ENCODE data around the gene PAX8. TPM values are rescaled to one million over a fixed set of nuclear protein-coding genes. Genes with fewer than 3 reads are reported as not detected.

PAX8 gene
- total and polyA plus RNA-seq, 10 of the 15 experiments (the other 5 are each of a cell fraction or from before 2014, with no cell fraction given): 0.16 to 2.5 (median 0.97) TPM

GRCh38 chr2:113172721-113173541 is 105.8 kb downstream of the PAX8 start:
- Histone ChIP-seq H3K4me1 (ENCODE audit: control insufficient read depth, insufficient read depth, low read length) (peaks cover 29% of the 10 kb centered on the region), H3K9ac (ENCODE audit: control insufficient read depth, insufficient read depth, low read length) (peak overlapping the region; percentile 30), H3K79me2 (ENCODE audit: control insufficient read depth, insufficient read depth, low read length) (peaks cover 44% of the 10 kb centered on the region), H3K4me3 (peak overlapping the region; percentile 95), H3K9me3 (replicated peaks; ENCODE audit: control insufficient read depth, insufficient read depth, low read length) (no peaks in the 10 kb centered on the region; the same call in 1 of the 3 replicates), H3K27me3 (replicated peaks in 1 of 2; ENCODE audit: control insufficient read depth in 2 of 2, insufficient read depth in 2 of 2, low read length in 1 of 2) (no peaks in the 10 kb centered on the region), H3K4me2 (ENCODE audit: control insufficient read depth, insufficient read depth) (peak overlapping the region; percentile 70), H2AFZ (ENCODE audit: control insufficient read depth, low read depth, low read length) (0 out of 2 replicates have a peak overlapping the region, but pooled peaks have one; percentile 55), H4K20me1 (ENCODE audit: control insufficient read depth, insufficient read depth) (peaks cover 11% of the 10 kb centered on the region; the same call in 1 of the 2 replicates), H3K27ac (ENCODE audit: control insufficient read depth, insufficient read depth) (peak overlapping the region; percentile 96), H3K36me3 (ENCODE audit: control insufficient read depth in 2 of 2, insufficient read depth in 2 of 2, low read length in 1 of 2) (peaks cover 2 to 7% of the 10 kb centered on the region in 2 experiments)
- ATAC-seq: no peak
- ChIA-PET SMC1A (ENCODE audit: uncharacterized antibody, unreplicated experiment) (interaction anchor here (3.7 to 4.2 kb wide), 2 partner anchors 31 to 35 kb away, joined by 21 to 52 read pairs; no protein-coding TSS in a partner anchor), POLR2A (interaction anchor here (0.7 to 1.0 kb wide), 3 partner anchors 10 to 35 kb away, joined by 3 read pairs; no protein-coding TSS in a partner anchor), RAD21 (ENCODE audit: unreplicated experiment) (interaction anchor here (2.5 to 3.8 kb wide), 3 partner anchors 27 to 36 kb away, joined by 7 to 75 read pairs (median 22); no protein-coding TSS in a partner anchor), CTCF (interaction anchor here (1.0 to 13.8 kb wide), 11 partner anchors 8 to 217 kb away, joined by 3 to 195 read pairs (median 5); no protein-coding TSS in a partner anchor)
- WGBS (ENCODE audit: insufficient coverage, insufficient replicate concordance, low lambda C conversion rate, missing lambda C conversion rate): 89% methylated on average over 16 of the region's 16 CpGs
- DNase-seq (ENCODE audit: low read depth, low spot score): no peak
- no TSS peak for BruUV-seq (replicated peaks)
- in situ Hi-C loops (cut with MboI) (no loop called here), intact Hi-C loops (cut with micrococcal nuclease; ENCODE audit: unreplicated experiment) (no loop called here)
- TF ChIP-seq TCF7 (IDR thresholded peaks at IDR 0.05; ENCODE audit: borderline replicate concordance) (no peak), RFX5 (IDR thresholded peaks at IDR 0.05; ENCODE audit: low read depth, low read length) (0 out of 2 replicates have a peak, but pooled peaks have one; percentile 5)
- no peak for FAIRE-seq

GRCh38 chr2:113171334-113172075 is 107.2 kb downstream of the PAX8 start:
- peaks cover 31% of the 10 kb centered on the region for H3K79me2 ChIP-seq (ENCODE audit: control insufficient read depth, insufficient read depth, low read length)
- H3K27me3 ChIP-seq (replicated peaks in 1 of 2; ENCODE audit: control insufficient read depth in 2 of 2, insufficient read depth in 2 of 2, low read length in 1 of 2): no peaks in the 10 kb centered on the region
- FAIRE-seq (no peak), ATAC-seq (no peak), DNase-seq (ENCODE audit: low read depth, low spot score) (no peak)
- no peak overlapping the region for H3K27ac ChIP-seq (ENCODE audit: control insufficient read depth, insufficient read depth)
- peaks cover 5% of the 10 kb centered on the region; the same call in 1 of the 2 replicates for H4K20me1 ChIP-seq (ENCODE audit: control insufficient read depth, insufficient read depth)
- BruUV-seq (replicated peaks): no TSS peak
- H3K36me3 ChIP-seq (ENCODE audit: control insufficient read depth in 2 of 2, insufficient read depth in 2 of 2, low read length in 1 of 2): peaks cover 0 to 3% of the 10 kb centered on the region in 2 experiments; a peak in 2 of 4 replicates
- WGBS (ENCODE audit: insufficient coverage, insufficient replicate concordance, low lambda C conversion rate, missing lambda C conversion rate): 83% methylated on average over 8 of the region's 8 CpGs
- peaks cover 21% of the 10 kb centered on the region for H3K4me1 ChIP-seq (ENCODE audit: control insufficient read depth, insufficient read depth, low read length)
- SMC1A ChIA-PET (ENCODE audit: uncharacterized antibody, unreplicated experiment): interaction anchor here (2.1 kb wide), 1 partner anchor 33 kb away, joined by 6 read pairs; no protein-coding TSS in a partner anchor
- CTCF ChIA-PET: interaction anchor here (1.0 to 13.8 kb wide), 4 partner anchors 9 to 34 kb away, joined by 5 to 195 read pairs (median 56); no protein-coding TSS in a partner anchor
- no peak overlapping the region for H2AFZ ChIP-seq (ENCODE audit: control insufficient read depth, low read depth, low read length)
- POLR2A ChIA-PET: no interaction called here
- H3K9ac ChIP-seq (ENCODE audit: control insufficient read depth, insufficient read depth, low read length): no peak overlapping the region
- intact Hi-C loops (cut with micrococcal nuclease; ENCODE audit: unreplicated experiment): no loop called here
- H3K4me2 ChIP-seq (ENCODE audit: control insufficient read depth, insufficient read depth): no peak overlapping the region
- in situ Hi-C loops (cut with MboI): no loop called here
- RAD21 ChIA-PET (ENCODE audit: unreplicated experiment): no interaction called here
- H3K9me3 ChIP-seq (replicated peaks; ENCODE audit: control insufficient read depth, insufficient read depth, low read length): no peaks in the 10 kb centered on the region; the same call in 1 of the 3 replicates
- H3K4me3 ChIP-seq: no peak overlapping the region
- TF ChIP-seq, protein P1, sequence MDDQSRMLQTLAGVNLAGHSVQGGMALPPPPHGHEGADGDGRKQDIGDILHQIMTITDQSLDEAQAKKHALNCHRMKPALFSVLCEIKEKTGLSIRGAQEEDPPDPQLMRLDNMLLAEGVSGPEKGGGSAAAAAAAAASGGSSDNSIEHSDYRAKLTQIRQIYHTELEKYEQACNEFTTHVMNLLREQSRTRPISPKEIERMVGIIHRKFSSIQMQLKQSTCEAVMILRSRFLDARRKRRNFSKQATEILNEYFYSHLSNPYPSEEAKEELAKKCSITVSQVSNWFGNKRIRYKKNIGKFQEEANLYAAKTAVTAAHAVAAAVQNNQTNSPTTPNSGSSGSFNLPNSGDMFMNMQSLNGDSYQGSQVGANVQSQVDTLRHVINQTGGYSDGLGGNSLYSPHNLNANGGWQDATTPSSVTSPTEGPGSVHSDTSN (IDR thresholded peaks at IDR 0.05; ENCODE audit: insufficient replicate concordance, low read depth, low read length): no peak
- TF ChIP-seq, protein P2, sequence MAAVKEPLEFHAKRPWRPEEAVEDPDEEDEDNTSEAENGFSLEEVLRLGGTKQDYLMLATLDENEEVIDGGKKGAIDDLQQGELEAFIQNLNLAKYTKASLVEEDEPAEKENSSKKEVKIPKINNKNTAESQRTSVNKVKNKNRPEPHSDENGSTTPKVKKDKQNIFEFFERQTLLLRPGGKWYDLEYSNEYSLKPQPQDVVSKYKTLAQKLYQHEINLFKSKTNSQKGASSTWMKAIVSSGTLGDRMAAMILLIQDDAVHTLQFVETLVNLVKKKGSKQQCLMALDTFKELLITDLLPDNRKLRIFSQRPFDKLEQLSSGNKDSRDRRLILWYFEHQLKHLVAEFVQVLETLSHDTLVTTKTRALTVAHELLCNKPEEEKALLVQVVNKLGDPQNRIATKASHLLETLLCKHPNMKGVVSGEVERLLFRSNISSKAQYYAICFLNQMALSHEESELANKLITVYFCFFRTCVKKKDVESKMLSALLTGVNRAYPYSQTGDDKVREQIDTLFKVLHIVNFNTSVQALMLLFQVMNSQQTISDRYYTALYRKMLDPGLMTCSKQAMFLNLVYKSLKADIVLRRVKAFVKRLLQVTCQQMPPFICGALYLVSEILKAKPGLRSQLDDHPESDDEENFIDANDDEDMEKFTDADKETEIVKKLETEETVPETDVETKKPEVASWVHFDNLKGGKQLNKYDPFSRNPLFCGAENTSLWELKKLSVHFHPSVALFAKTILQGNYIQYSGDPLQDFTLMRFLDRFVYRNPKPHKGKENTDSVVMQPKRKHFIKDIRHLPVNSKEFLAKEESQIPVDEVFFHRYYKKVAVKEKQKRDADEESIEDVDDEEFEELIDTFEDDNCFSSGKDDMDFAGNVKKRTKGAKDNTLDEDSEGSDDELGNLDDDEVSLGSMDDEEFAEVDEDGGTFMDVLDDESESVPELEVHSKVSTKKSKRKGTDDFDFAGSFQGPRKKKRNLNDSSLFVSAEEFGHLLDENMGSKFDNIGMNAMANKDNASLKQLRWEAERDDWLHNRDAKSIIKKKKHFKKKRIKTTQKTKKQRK (IDR thresholded peaks at IDR 0.05; ENCODE audit: low read depth, low read length): no peak
- TF ChIP-seq KDM1A (IDR thresholded peaks at IDR 0.05; ENCODE audit: borderline replicate concordance) (no peak), RCOR1 (conservative IDR thresholded peaks at IDR 0.05; ENCODE audit: low read depth, low read length) (no peak), IRF4 (IDR thresholded peaks at IDR 0.05; ENCODE audit: low read depth, low read length) (no peak), ZNF207 (IDR thresholded peaks at IDR 0.05; ENCODE audit: borderline replicate concordance) (no peak)

Measured in GM12878 (cell line).